CD8-positive, alpha-beta memory T cell (primary cell): ENCODE measurements around the gene NR3C1. TPM values are rescaled to one million over a fixed set of nuclear protein-coding genes. Genes with fewer than 3 reads are reported as not detected.

ENCODE experiments used
- CTCF ChIA-PET: fragments of 350-600 bp; sonication (Branson Sonifier 250); formaldehyde crosslinking; loops from one replicate; lab custom pipeline; 2021; ENCODE audit warnings: antibody characterized with exemption; lab: Charles Lee
- POLR2A ChIA-PET: fragments of 350-600 bp; sonication (Branson Sonifier 250); formaldehyde crosslinking; loops from one replicate; lab custom pipeline; 2021; ENCODE audit warnings: antibody characterized with exemption; lab: Charles Lee
- DNase-seq, 5 donors: peaks; one replicate each; pipeline versions ENCODE4 v3.0.0 to v3.0.0-alpha.2; 2020 to 2022; ENCODE audit warnings: mixed read lengths in 1 of 5
- H3K27ac ChIP-seq: one replicate; pipeline ENCODE4 v1.7.0; 2013; ENCODE audit warnings: low read depth, mild to moderate bottlenecking, low read length, moderate library complexity
- H3K27me3 ChIP-seq: 2 replicates; pipeline ENCODE4 v1.7.0; 2013; ENCODE audit warnings: low read length, mild to moderate bottlenecking; ENCODE audit not compliant: insufficient read depth, poor library complexity, severe bottlenecking
- H3K36me3 ChIP-seq: 2 replicates; pipeline ENCODE4 v1.7.0; 2013; ENCODE audit warnings: mild to moderate bottlenecking, low read length, moderate library complexity; ENCODE audit not compliant: insufficient read depth
- H3K4me1 ChIP-seq: 2 replicates; pipeline ENCODE4 v1.7.0; 2013; ENCODE audit warnings: mild to moderate bottlenecking, low read length, moderate library complexity; ENCODE audit not compliant: insufficient read depth
- H3K4me3 ChIP-seq: 2 replicates; pipeline ENCODE4 v1.7.0; 2013; ENCODE audit warnings: mild to moderate bottlenecking, low read length
- H3K9me3 ChIP-seq: 2 replicates; pipeline ENCODE4 v1.7.0; 2013; ENCODE audit warnings: mild to moderate bottlenecking, low read length
- H3K27ac Mint-ChIP-seq, 8 donors: one replicate each; pipeline ENCODE4 v1.8.0; 2020 to 2021; ENCODE audit warnings: mixed read lengths in 8 of 8, mild to moderate bottlenecking in 6 of 8, inconsistent platforms in 3 of 8, moderate library complexity in 3 of 8
- H3K27me3 Mint-ChIP-seq, 2 donors: one replicate each; pipeline ENCODE4 v1.8.0; 2020 to 2021; ENCODE audit warnings: mixed read lengths in 2 of 2, mild to moderate bottlenecking in 1 of 2, moderate library complexity in 1 of 2
- H3K36me3 Mint-ChIP-seq, 3 donors: one replicate each; pipeline ENCODE4 v1.8.0; 2020 to 2021; ENCODE audit warnings: mixed read lengths in 3 of 3, inconsistent platforms in 1 of 3, mild to moderate bottlenecking in 1 of 3
- H3K4me1 Mint-ChIP-seq, 3 donors: one replicate each; pipeline ENCODE4 v1.8.0; 2020 to 2021; ENCODE audit warnings: mixed read lengths in 3 of 3, inconsistent platforms in 1 of 3, mild to moderate bottlenecking in 1 of 3
- H3K4me3 Mint-ChIP-seq, 7 donors: one replicate each; pipeline ENCODE4 v1.8.0; 2020 to 2021; ENCODE audit warnings: mixed read lengths in 7 of 7, mild to moderate bottlenecking in 6 of 7, moderate library complexity in 4 of 7, inconsistent platforms in 2 of 7
- H3K9me3 Mint-ChIP-seq, 5 donors: one replicate each; pipeline ENCODE4 v1.8.0; 2020 to 2022; ENCODE audit warnings: mixed read lengths in 5 of 5, mild to moderate bottlenecking in 3 of 5, moderate library complexity in 2 of 5, inconsistent platforms in 1 of 5
- polyA plus RNA-seq: library from polyadenylated mRNA; unstranded; fragments of 300-500 nt; fragmentation: Illumina TruSeq; gene quantifications from one replicate; pipeline ENCODE4 v1.2.3, GENCODE V29; 2021
- total RNA-seq, 2 experiments: library from RNA; stranded (reverse); gene quantifications; one replicate each; pipeline ENCODE4 v1.2.3, GENCODE V29; 2021

NR3C1 gene
- total and polyA plus RNA-seq, 3 experiments from 2014 or later: 65.3 to 85.5 (median 66.5) TPM

DNA sequence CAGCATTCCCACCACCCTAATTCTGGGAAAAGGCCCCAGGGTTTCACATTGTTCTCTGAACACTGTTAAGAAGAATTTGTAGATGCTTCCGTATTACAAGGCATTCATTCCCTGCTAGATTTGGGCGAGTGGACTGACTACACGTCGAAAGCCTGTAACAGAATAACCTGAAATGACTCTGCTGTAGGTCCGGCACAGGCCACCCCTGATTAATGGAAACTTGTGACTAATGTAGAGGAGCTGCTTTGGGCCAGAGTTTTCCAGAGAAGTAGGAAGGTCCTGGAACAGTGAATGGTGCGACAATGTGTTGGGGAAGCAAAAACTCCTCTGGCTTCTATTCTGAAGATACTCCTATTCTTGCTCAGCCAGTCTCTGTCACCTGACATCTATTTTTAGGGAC lies 87.6 kb downstream of the NR3C1 start:
- no peak overlapping the region for H3K4me3 ChIP-seq
- no peaks in the 10 kb centered on the region for H3K27me3 ChIP-seq
- no peak overlapping the region for H3K27ac Mint-ChIP-seq
- no peak for DNase-seq
- POLR2A ChIA-PET: no interaction called here
- no peaks in the 10 kb centered on the region for H3K9me3 ChIP-seq
- peaks cover 0 to 2% (median 0%) of the 10 kb centered on the region in 5 donors for H3K9me3 Mint-ChIP-seq
- peaks cover 38 to 85% (median 72%) of the 10 kb centered on the region in 3 donors for H3K4me1 Mint-ChIP-seq
- no peak overlapping the region for H3K27ac ChIP-seq
- no peaks in the 10 kb centered on the region for H3K27me3 Mint-ChIP-seq
- no peak overlapping the region for H3K4me3 Mint-ChIP-seq
- peaks cover 34% of the 10 kb centered on the region for H3K36me3 ChIP-seq
- CTCF ChIA-PET: no interaction called here
- peaks cover 14 to 41% (median 17%) of the 10 kb centered on the region in 3 donors for H3K36me3 Mint-ChIP-seq
- peaks cover 7% of the 10 kb centered on the region for H3K4me1 ChIP-seq

DNA sequence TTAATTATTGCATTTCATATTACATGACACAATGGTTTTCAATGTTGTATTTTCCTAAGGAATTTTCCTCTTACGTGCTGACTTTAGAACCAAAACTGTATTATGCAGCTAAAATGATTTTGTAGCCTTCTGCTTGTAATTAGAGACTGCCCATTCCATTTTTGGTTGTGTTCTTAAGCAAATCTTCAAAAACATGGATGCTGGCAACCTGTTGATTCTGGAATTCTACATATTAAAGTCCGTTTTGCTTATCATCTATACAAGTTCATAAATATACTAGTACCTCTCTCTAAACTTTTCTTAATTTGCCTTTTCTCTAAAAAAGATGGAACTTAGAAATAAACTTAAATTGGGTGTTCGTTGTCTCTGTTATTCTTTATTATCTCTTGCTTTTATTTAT lies 88.3 kb downstream of the NR3C1 start:
- Mint-ChIP-seq H3K27me3 (no peaks in the 10 kb centered on the region), H3K9me3 (peaks cover 0 to 2% (median 0%) of the 10 kb centered on the region in 5 donors), H3K36me3 (peaks cover 16 to 43% (median 18%) of the 10 kb centered on the region in 3 donors), H3K4me1 (peaks cover 31 to 80% (median 65%) of the 10 kb centered on the region in 3 donors), H3K4me3 (no peak overlapping the region), H3K27ac (peak overlapping the region in 1 of 8 donors; percentile 47)
- CTCF ChIA-PET: no interaction called here
- no peaks in the 10 kb centered on the region for H3K27me3 ChIP-seq
- POLR2A ChIA-PET: no interaction called here
- DNase-seq: no peak
- H3K27ac ChIP-seq: no peak overlapping the region
- peaks cover 34% of the 10 kb centered on the region for H3K36me3 ChIP-seq
- H3K9me3 ChIP-seq: no peaks in the 10 kb centered on the region
- no peak overlapping the region for H3K4me3 ChIP-seq
- peaks cover 7% of the 10 kb centered on the region for H3K4me1 ChIP-seq

DNA sequence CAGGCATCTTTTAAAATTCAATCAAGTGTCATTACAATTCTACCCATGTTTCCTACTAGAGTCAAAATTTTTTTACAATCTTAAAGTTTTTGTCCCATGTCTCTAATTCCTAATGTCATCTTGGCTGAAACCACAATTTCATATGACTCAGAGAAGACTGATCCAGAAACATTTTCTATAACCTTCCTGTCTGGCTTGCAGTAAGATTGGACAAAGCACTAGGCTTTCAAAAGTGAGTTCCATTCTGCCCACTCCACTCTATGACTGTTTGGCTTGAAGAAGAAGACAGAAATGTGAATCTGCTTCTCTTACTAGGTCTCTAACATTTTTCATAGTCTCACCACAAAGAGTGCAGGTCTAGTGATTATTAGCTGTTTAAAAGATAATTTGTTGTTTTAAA lies 88.8 kb downstream of the NR3C1 start:
- Histone ChIP-seq H3K4me3 (no peak overlapping the region), H3K9me3 (no peaks in the 10 kb centered on the region), H3K36me3 (peaks cover 34% of the 10 kb centered on the region), H3K27me3 (no peaks in the 10 kb centered on the region), H3K27ac (no peak overlapping the region), H3K4me1 (peaks cover 7% of the 10 kb centered on the region)
- H3K27me3 Mint-ChIP-seq: no peaks in the 10 kb centered on the region
- POLR2A ChIA-PET: no interaction called here
- H3K9me3 Mint-ChIP-seq: peaks cover 0 to 2% (median 0%) of the 10 kb centered on the region in 5 donors
- peak overlapping the region in 3 of 8 donors; percentile 1 to 78 (median 23) for H3K27ac Mint-ChIP-seq
- no peak overlapping the region for H3K4me3 Mint-ChIP-seq
- peaks cover 28 to 75% (median 62%) of the 10 kb centered on the region in 3 donors for H3K4me1 Mint-ChIP-seq
- DNase-seq: no peak
- H3K36me3 Mint-ChIP-seq: peaks cover 16 to 48% (median 22%) of the 10 kb centered on the region in 3 donors
- CTCF ChIA-PET: no interaction called here

DNA sequence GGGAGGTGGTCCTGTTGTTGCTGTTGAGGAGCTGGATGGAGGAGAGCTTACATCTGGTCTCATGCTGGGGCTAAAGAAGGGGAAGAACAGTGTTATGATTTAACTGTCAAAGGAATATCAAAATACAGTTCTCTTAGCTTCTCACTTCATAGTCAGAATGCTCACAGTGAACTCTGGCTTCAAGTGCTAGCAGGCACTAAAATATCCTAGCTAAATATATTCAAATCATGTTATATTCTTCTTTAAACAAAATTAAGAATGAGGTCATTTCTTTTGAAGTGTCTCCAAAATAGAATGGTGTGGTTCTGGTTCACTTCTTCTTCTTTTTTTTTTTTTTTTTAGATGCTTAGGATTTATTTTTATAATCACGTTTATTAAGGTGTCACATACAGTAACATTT lies 89.4 kb downstream of the NR3C1 start:
- Histone ChIP-seq H3K36me3 (peaks cover 34% of the 10 kb centered on the region), H3K4me1 (peaks cover 7% of the 10 kb centered on the region), H3K9me3 (no peaks in the 10 kb centered on the region), H3K27ac (no peak overlapping the region), H3K27me3 (no peaks in the 10 kb centered on the region), H3K4me3 (no peak overlapping the region)
- Mint-ChIP-seq H3K4me3 (no peak overlapping the region), H3K9me3 (peaks cover 0 to 2% (median 0%) of the 10 kb centered on the region in 5 donors), H3K27me3 (no peaks in the 10 kb centered on the region), H3K36me3 (peaks cover 16 to 54% (median 25%) of the 10 kb centered on the region in 3 donors), H3K27ac (peak overlapping the region in 5 of 8 donors; percentile 6 to 79 (median 51)), H3K4me1 (peaks cover 25 to 74% (median 63%) of the 10 kb centered on the region in 3 donors)
- CTCF ChIA-PET: no interaction called here
- POLR2A ChIA-PET: interaction anchor here (0.7 kb wide), 1 partner anchor 881 kb away, joined by 5 read pairs; no protein-coding TSS in a partner anchor
- no peak for DNase-seq

DNA sequence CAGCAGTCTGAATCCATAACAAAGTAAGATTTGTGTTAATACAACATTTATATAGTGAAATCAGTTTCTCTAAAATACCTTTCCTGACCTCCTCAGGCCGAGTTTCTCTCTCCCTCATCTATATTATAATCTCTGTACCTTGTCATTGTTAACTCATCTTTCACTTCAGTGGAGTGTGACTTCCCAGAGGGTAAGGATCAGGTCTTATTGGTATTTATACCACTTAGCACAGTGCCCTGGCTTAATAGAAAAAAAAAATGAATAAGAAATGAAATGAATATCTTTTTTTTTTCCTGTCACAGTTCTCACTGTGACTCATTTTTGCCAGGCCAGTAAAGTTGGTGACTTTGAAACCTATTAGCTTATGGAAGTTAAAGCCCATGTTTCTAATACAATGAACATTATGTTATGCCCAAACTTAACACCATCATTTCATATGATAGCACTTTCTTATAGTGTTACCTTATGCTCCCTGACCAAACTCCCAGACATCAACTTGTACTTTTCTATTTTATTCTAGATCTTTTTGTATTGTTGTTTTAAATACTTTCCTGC lies 90.1 kb downstream of the NR3C1 start:
- H3K4me1 Mint-ChIP-seq: peaks cover 21 to 73% (median 66%) of the 10 kb centered on the region in 3 donors
- H3K27me3 Mint-ChIP-seq: no peaks in the 10 kb centered on the region
- H3K9me3 ChIP-seq: no peaks in the 10 kb centered on the region
- H3K27ac Mint-ChIP-seq: peak overlapping the region in 5 of 8 donors; percentile 51 to 79 (median 64)
- ChIA-PET POLR2A (no interaction called here), CTCF (no interaction called here)
- no peak overlapping the region for H3K4me3 Mint-ChIP-seq
- H3K36me3 Mint-ChIP-seq: peaks cover 16 to 61% (median 29%) of the 10 kb centered on the region in 3 donors
- peaks cover 7% of the 10 kb centered on the region for H3K4me1 ChIP-seq
- H3K27me3 ChIP-seq: no peaks in the 10 kb centered on the region
- H3K36me3 ChIP-seq: peaks cover 38% of the 10 kb centered on the region
- no peak overlapping the region for H3K27ac ChIP-seq
- no peak for DNase-seq
- H3K9me3 Mint-ChIP-seq: peaks cover 0 to 2% (median 0%) of the 10 kb centered on the region in 5 donors
- H3K4me3 ChIP-seq: no peak overlapping the region

DNA sequence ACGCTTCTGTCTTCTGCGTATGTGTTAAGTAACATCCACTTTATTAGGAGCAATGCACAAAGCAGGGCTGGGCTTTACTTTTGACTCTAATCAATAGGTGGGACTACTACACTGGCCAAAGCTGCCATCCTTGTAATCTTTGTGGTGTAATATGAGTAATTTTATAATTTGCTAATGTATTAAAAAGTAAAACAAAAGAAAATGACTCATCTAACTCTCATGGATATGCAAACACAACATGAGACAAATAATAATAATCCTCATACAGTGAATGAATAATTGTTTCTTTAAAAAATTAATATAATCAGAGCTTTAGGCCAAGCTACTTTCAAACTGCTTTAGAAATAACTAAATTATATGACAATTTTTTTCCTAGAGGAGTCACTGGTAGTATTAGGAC lies 90.7 kb downstream of the NR3C1 start:
- no peak overlapping the region for H3K27ac Mint-ChIP-seq
- Histone ChIP-seq H3K4me1 (peaks cover 3% of the 10 kb centered on the region), H3K36me3 (peaks cover 40% of the 10 kb centered on the region), H3K4me3 (no peak overlapping the region), H3K9me3 (no peaks in the 10 kb centered on the region), H3K27me3 (no peaks in the 10 kb centered on the region), H3K27ac (no peak overlapping the region)
- peaks cover 0 to 2% (median 0%) of the 10 kb centered on the region in 5 donors for H3K9me3 Mint-ChIP-seq
- ChIA-PET POLR2A (no interaction called here), CTCF (interaction anchor here (0.6 kb wide), 1 partner anchor 297 kb away, joined by 3 read pairs; no protein-coding TSS in a partner anchor)
- no peak for DNase-seq
- H3K4me1 Mint-ChIP-seq: peaks cover 19 to 69% (median 64%) of the 10 kb centered on the region in 3 donors
- no peak overlapping the region for H3K4me3 Mint-ChIP-seq
- H3K36me3 Mint-ChIP-seq: peaks cover 18 to 66% (median 32%) of the 10 kb centered on the region in 3 donors
- no peaks in the 10 kb centered on the region for H3K27me3 Mint-ChIP-seq

DNA sequence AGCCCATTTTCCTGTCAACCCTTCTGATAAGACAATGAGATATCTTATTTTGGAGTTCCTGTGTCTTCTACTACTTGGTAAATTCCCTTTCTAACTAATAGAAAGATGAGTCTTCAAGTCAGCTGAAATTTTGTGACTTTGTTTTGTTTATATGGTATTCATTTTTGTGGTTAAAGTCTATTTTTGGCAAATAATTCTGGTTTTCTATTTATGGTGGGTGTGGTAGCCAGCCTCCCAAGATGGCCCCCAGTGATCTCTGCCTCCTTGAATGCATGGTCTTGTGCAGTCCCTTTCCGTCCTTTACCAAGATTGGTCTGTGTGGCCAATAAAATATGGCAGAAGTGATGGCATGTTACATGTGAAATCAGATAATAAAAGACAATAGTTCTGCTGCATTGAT lies 91.5 kb downstream of the NR3C1 start:
- POLR2A ChIA-PET: no interaction called here
- no peaks in the 10 kb centered on the region for H3K4me1 ChIP-seq
- Mint-ChIP-seq H3K27ac (peak overlapping the region in 3 of 8 donors; percentile 11 to 47 (median 32)), H3K36me3 (peaks cover 23 to 72% (median 37%) of the 10 kb centered on the region in 3 donors), H3K27me3 (no peaks in the 10 kb centered on the region), H3K4me3 (no peak overlapping the region), H3K4me1 (peaks cover 17 to 62% (median 61%) of the 10 kb centered on the region in 3 donors), H3K9me3 (peaks cover 0 to 2% (median 0%) of the 10 kb centered on the region in 5 donors)
- no peaks in the 10 kb centered on the region for H3K9me3 ChIP-seq
- no peak overlapping the region for H3K4me3 ChIP-seq
- CTCF ChIA-PET: no interaction called here
- no peak for DNase-seq
- no peak overlapping the region for H3K27ac ChIP-seq
- H3K36me3 ChIP-seq: peaks cover 39% of the 10 kb centered on the region
- no peaks in the 10 kb centered on the region for H3K27me3 ChIP-seq

DNA sequence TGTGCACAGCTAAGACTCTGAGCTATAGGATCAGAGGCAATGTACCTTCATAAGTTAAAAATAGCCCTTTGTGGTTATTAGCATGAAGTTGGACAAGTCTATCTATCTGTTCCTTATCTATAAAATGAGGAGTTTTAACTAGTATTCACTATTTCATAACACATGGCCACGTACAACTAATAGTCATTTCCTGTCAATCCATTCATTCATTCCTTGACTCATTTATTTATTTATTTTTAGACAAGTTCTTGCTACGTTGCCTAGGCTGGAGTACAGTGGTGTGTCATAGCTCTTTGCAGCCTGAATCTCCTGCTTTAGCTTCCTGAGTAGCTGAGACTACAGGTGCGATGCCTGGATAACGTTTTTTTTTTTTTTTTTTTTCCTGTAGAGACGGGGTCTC lies 92.1 kb downstream of the NR3C1 start:
- H3K4me3 ChIP-seq: no peak overlapping the region
- no peaks in the 10 kb centered on the region for H3K27me3 ChIP-seq
- Mint-ChIP-seq H3K9me3 (peaks cover 0 to 2% (median 0%) of the 10 kb centered on the region in 5 donors), H3K4me1 (peaks cover 16 to 58% (median 57%) of the 10 kb centered on the region in 3 donors), H3K4me3 (no peak overlapping the region), H3K36me3 (peaks cover 23 to 72% (median 37%) of the 10 kb centered on the region in 3 donors), H3K27ac (peak overlapping the region in 2 of 8 donors; percentile 27 to 54), H3K27me3 (no peaks in the 10 kb centered on the region)
- peaks cover 35% of the 10 kb centered on the region for H3K36me3 ChIP-seq
- POLR2A ChIA-PET: interaction anchor here (0.7 kb wide), 1 partner anchor 829 kb away, joined by 6 read pairs; no protein-coding TSS in a partner anchor
- H3K27ac ChIP-seq: no peak overlapping the region
- CTCF ChIA-PET: interaction anchor here (0.7 kb wide), 1 partner anchor 643 kb away, joined by 3 read pairs; no protein-coding TSS in a partner anchor
- no peak for DNase-seq
- H3K4me1 ChIP-seq: no peaks in the 10 kb centered on the region
- H3K9me3 ChIP-seq: no peaks in the 10 kb centered on the region
